Measurements from ENCODE around the gene CAMTA1. TPM values are rescaled to one million over a fixed set of nuclear protein-coding genes. Genes with fewer than 3 reads are reported as not detected.

The CAMTA1 gene
- total and polyA plus RNA-seq, 4 donors: 48.1 to 140 (median 52.3) TPM

- Histone ChIP-seq H3K9me3 (ENCODE audit: control insufficient read depth in 4 of 4, insufficient read depth in 3 of 4, low read length in 3 of 4) (no peaks in the 10 kb centered on the region), H3K4me3 (peak overlapping the region; percentile 6), H3K4me1 (ENCODE audit: control insufficient read depth in 5 of 5, insufficient read depth in 5 of 5, low read length in 5 of 5) (peaks cover 0 to 14% (median 5%) of the 10 kb centered on the region in 5 donors), H3K9ac (ENCODE audit: insufficient read depth in 1 of 2, low read length in 2 of 2) (no peak overlapping the region), H3K27ac (ENCODE audit: low read depth in 1 of 2, low read length in 1 of 2) (no peak overlapping the region), H3K27me3 (ENCODE audit: control insufficient read depth in 3 of 3, insufficient read depth in 3 of 3, low read length in 2 of 3) (no peaks in the 10 kb centered on the region), H3K36me3 (ENCODE audit: control insufficient read depth in 4 of 4, insufficient read depth in 4 of 4, low read length in 4 of 4) (no peaks in the 10 kb centered on the region)
- TF ChIP-seq, protein P1, sequence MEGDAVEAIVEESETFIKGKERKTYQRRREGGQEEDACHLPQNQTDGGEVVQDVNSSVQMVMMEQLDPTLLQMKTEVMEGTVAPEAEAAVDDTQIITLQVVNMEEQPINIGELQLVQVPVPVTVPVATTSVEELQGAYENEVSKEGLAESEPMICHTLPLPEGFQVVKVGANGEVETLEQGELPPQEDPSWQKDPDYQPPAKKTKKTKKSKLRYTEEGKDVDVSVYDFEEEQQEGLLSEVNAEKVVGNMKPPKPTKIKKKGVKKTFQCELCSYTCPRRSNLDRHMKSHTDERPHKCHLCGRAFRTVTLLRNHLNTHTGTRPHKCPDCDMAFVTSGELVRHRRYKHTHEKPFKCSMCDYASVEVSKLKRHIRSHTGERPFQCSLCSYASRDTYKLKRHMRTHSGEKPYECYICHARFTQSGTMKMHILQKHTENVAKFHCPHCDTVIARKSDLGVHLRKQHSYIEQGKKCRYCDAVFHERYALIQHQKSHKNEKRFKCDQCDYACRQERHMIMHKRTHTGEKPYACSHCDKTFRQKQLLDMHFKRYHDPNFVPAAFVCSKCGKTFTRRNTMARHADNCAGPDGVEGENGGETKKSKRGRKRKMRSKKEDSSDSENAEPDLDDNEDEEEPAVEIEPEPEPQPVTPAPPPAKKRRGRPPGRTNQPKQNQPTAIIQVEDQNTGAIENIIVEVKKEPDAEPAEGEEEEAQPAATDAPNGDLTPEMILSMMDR (IDR thresholded peaks at IDR 0.05; ENCODE audit: control extremely low read depth, extremely low read depth): no peak
- DNase-seq (no peak), ATAC-seq (ENCODE audit: insufficient read depth, low FRiP score) (no peak)
- 56 to 77% methylated on average over 12 of the region's 12 CpGs for WGBS, 2 donors
Measured at GRCh38 chr1:6907201-6907600, 121.9 kb downstream of the CAMTA1 start.

GRCh38 chr1:6907676-6908434, 122.6 kb downstream of the CAMTA1 start:
- H3K9me3 ChIP-seq (ENCODE audit: control insufficient read depth in 4 of 4, insufficient read depth in 3 of 4, low read length in 3 of 4): no peaks in the 10 kb centered on the region
- no peak overlapping the region for H3K27ac ChIP-seq (ENCODE audit: low read depth in 1 of 2, low read length in 1 of 2)
- TF ChIP-seq, protein P1 (IDR thresholded peaks at IDR 0.05; ENCODE audit: control extremely low read depth, extremely low read depth): no peak
- WGBS, 2 donors: 81% methylated on average over 21 of the region's 21 CpGs
- DNase-seq (no peak), ATAC-seq (ENCODE audit: insufficient read depth, low FRiP score) (no peak)
- H3K36me3 ChIP-seq (ENCODE audit: control insufficient read depth in 4 of 4, insufficient read depth in 4 of 4, low read length in 4 of 4): no peaks in the 10 kb centered on the region
- no peak overlapping the region for H3K4me3 ChIP-seq
- H3K4me1 ChIP-seq (ENCODE audit: control insufficient read depth in 5 of 5, insufficient read depth in 5 of 5, low read length in 5 of 5): peaks cover 0 to 18% (median 5%) of the 10 kb centered on the region in 5 donors
- no peak overlapping the region for H3K9ac ChIP-seq (ENCODE audit: insufficient read depth in 1 of 2, low read length in 2 of 2)
- no peaks in the 10 kb centered on the region for H3K27me3 ChIP-seq (ENCODE audit: control insufficient read depth in 3 of 3, insufficient read depth in 3 of 3, low read length in 2 of 3)

GRCh38 chr1:6909401-6909800, 124.1 kb downstream of the CAMTA1 start:
- Histone ChIP-seq H3K27me3 (ENCODE audit: control insufficient read depth in 3 of 3, insufficient read depth in 3 of 3, low read length in 2 of 3) (no peaks in the 10 kb centered on the region), H3K36me3 (ENCODE audit: control insufficient read depth in 4 of 4, insufficient read depth in 4 of 4, low read length in 4 of 4) (no peaks in the 10 kb centered on the region), H3K9me3 (ENCODE audit: control insufficient read depth in 4 of 4, insufficient read depth in 3 of 4, low read length in 3 of 4) (peaks cover 0 to 3% (median 0%) of the 10 kb centered on the region in 4 donors), H3K27ac (ENCODE audit: low read depth in 1 of 2, low read length in 1 of 2) (no peak overlapping the region), H3K4me3 (no peak overlapping the region), H3K4me1 (ENCODE audit: control insufficient read depth in 5 of 5, insufficient read depth in 5 of 5, low read length in 5 of 5) (peaks cover 0 to 20% (median 5%) of the 10 kb centered on the region in 5 donors), H3K9ac (ENCODE audit: insufficient read depth in 1 of 2, low read length in 2 of 2) (no peak overlapping the region)
- DNase-seq: no peak
- no peak for ATAC-seq (ENCODE audit: insufficient read depth, low FRiP score)
- TF ChIP-seq, protein P1 (IDR thresholded peaks at IDR 0.05; ENCODE audit: control extremely low read depth, extremely low read depth): no peak
- 94 to 95% methylated on average over 5 of the region's 5 CpGs for WGBS, 2 donors

All from lung (tissue), 12 donors.